A549 (cell line): ENCODE measurements around the gene GRIK4. TPM values are rescaled to one million over a fixed set of nuclear protein-coding genes. Genes with fewer than 3 reads are reported as not detected.

ENCODE experiments used
- ATAC-seq, 2 experiments: fragments of 200-7000 bp in 1 of 2; fragments of >200 bp in 1 of 2; cut with Nextera tagmentation in 1 of 2; cut with Tn5 transposase in 1 of 2; 3 replicates each; pipeline versions ENCODE4 v1.8.0 to v1.9.1; 2018 to 2020; ENCODE audit warnings: mild to moderate bottlenecking in 1 of 2, moderate library complexity in 1 of 2
- CTCF ChIA-PET: fragments of 300-600 bp; sonication (Branson Sonifier 250); formaldehyde crosslinking; extraction: SDS; loops from one replicate; lab custom pipeline; 2021; ENCODE audit warnings: antibody characterized with exemption, inconsistent platforms; lab: Yijun Ruan, JAX
- POLR2A ChIA-PET: fragments of 350-600 bp; formaldehyde crosslinking; extraction: SDS; loops from one replicate; lab custom pipeline; 2021; ENCODE audit warnings: antibody characterized with exemption, inconsistent platforms; lab: Yijun Ruan, JAX
- DNase-seq, 2 experiments: peaks; one replicate each; pipeline versions ENCODE4 v3.0.0 to v3.0.0-alpha.2; 2011 to 2016; ENCODE audit warnings: low read depth in 1 of 2, low spot score in 1 of 2
- FAIRE-seq: peaks from 2 replicates; lab custom pipeline; 2011; peaks lifted over from hg19 to GRCh38; lab: Jason Lieb, UNC
- H3K27ac ChIP-seq, 2 experiments: fragments of >200 bp; sonication (Bioruptor Twin); formaldehyde crosslinking; 3 replicates each; pipeline ENCODE4 v1.5.1; 2016 to 2017
- H3K4me1 ChIP-seq: fragments of >200 bp; sonication (Bioruptor Twin); formaldehyde crosslinking; 3 replicates; pipeline ENCODE4 v1.6.1; 2016
- H3K4me2 ChIP-seq: fragments of >200 bp; sonication (Bioruptor Twin); formaldehyde crosslinking; 3 replicates; pipeline ENCODE4 v1.6.1; 2016
- H3K4me3 ChIP-seq: fragments of >200 bp; sonication (Bioruptor Twin); formaldehyde crosslinking; 3 replicates; pipeline ENCODE4 v1.5.1; 2016
- H3K9me3 ChIP-seq: fragments of >200 bp; sonication (Bioruptor Twin); formaldehyde crosslinking; 3 replicates; pipeline ENCODE4 v1.6.1; 2016
- CBX8 ChIP-seq: fragments of 200-600 bp; sonication (generic); IDR thresholded peaks from 2 replicates; pipeline ENCODE4 v1.6.1; 2016
- CHD2 ChIP-seq: fragments of 150-350 bp; IDR thresholded peaks from 2 replicates; pipeline ENCODE4 v1.6.1; 2014; ENCODE audit warnings: low read length; ENCODE audit not compliant: partially characterized antibody
- CHD4 ChIP-seq: fragments of 200-600 bp; sonication (generic); IDR thresholded peaks from 2 replicates; pipeline ENCODE4 v1.6.1; 2016; ENCODE audit warnings: antibody characterized with exemption, mild to moderate bottlenecking, borderline replicate concordance
- CTCF ChIP-seq: fragments of >200 bp; sonication (Bioruptor Twin); formaldehyde crosslinking; IDR thresholded peaks from 3 replicates; pipeline ENCODE4 v1.5.1; 2016
- E2F6 ChIP-seq: IDR thresholded peaks from 2 replicates; pipeline ENCODE4 v1.6.1; 2012; ENCODE audit warnings: low read depth, borderline replicate concordance
- EHF ChIP-seq: fragments of 250-450 bp; sonication (Bioruptor Pico); IDR thresholded peaks from 2 replicates; pipeline ENCODE4 v1.5.0; 2020; ENCODE audit warnings: mild to moderate bottlenecking
- EP300 ChIP-seq, 2 experiments: fragments of >200 bp; sonication (Bioruptor Twin); formaldehyde crosslinking; IDR thresholded peaks; 2 replicates in 1 of 2; 3 replicates in 1 of 2; pipeline ENCODE4 v1.6.1; 2016 to 2017
- ESRRA ChIP-seq: fragments of 150-350 bp; IDR thresholded peaks from 2 replicates; pipeline ENCODE4 v1.6.1; 2014; ENCODE audit warnings: mild to moderate bottlenecking, low read length, borderline replicate concordance
- FOSB ChIP-seq: fragments of 250-450 bp; sonication (Bioruptor Pico); IDR thresholded peaks from 2 replicates; pipeline ENCODE4 v1.5.0; 2020; ENCODE audit warnings: mild to moderate bottlenecking, moderate library complexity
- HEYL ChIP-seq: fragments of 250-450 bp; sonication (Bioruptor Pico); IDR thresholded peaks from 2 replicates; pipeline ENCODE4 v1.8.0; 2021; ENCODE audit warnings: mild to moderate bottlenecking, moderate library complexity
- HOXA7 ChIP-seq: fragments of 250-450 bp; sonication (Bioruptor Pico); IDR thresholded peaks from 2 replicates; pipeline ENCODE4 v1.5.0; 2020; ENCODE audit warnings: mild to moderate bottlenecking, moderate library complexity
- HOXB13 ChIP-seq: fragments of 250-450 bp; sonication (Bioruptor Pico); IDR thresholded peaks from 2 replicates; pipeline ENCODE4 v1.5.0; 2020; ENCODE audit warnings: low read depth, mild to moderate bottlenecking, moderate library complexity
- JUNB ChIP-seq: fragments of >200 bp; sonication (Bioruptor Twin); formaldehyde crosslinking; IDR thresholded peaks from 2 replicates; pipeline ENCODE4 v1.6.1; 2016
- KDM1A ChIP-seq: fragments of 200-600 bp; sonication (generic); IDR thresholded peaks from 2 replicates; pipeline ENCODE4 v1.6.1; 2016; ENCODE audit warnings: low read depth, mild to moderate bottlenecking
- MAFK ChIP-seq: fragments of 450-650 bp; IDR thresholded peaks from 2 replicates; pipeline ENCODE4 v1.6.1; 2014; ENCODE audit not compliant: partially characterized antibody
- MAZ ChIP-seq: fragments of 150-350 bp; IDR thresholded peaks from 2 replicates; pipeline ENCODE4 v1.6.1; 2014; ENCODE audit warnings: antibody characterized with exemption, low read depth, low read length, borderline replicate concordance
- NPAS2 ChIP-seq: fragments of 250-450 bp; sonication (Bioruptor Pico); IDR thresholded peaks from 2 replicates; pipeline ENCODE4 v1.8.0; 2022; ENCODE audit warnings: mild to moderate bottlenecking, moderate library complexity, borderline replicate concordance
- PBX3 ChIP-seq: IDR thresholded peaks from 2 replicates; pipeline ENCODE4 v1.6.1; 2012
- POLR2AphosphoS2 ChIP-seq: conservative IDR thresholded peaks from 2 replicates; pipeline ENCODE4 v1.6.1; 2012; ENCODE audit warnings: low read length, improper control_type of control experiment, inconsistent platforms
- REST ChIP-seq: fragments of 200-600 bp; sonication (generic); IDR thresholded peaks from 2 replicates; pipeline ENCODE4 v1.6.1; 2016; ENCODE audit warnings: antibody characterized with exemption, mild to moderate bottlenecking, moderate library complexity
- RFX5 ChIP-seq: fragments of 450-650 bp; IDR thresholded peaks from 2 replicates; pipeline ENCODE4 v1.7.1; 2014; ENCODE audit warnings: antibody characterized with exemption, mild to moderate bottlenecking, moderate library complexity
- SMC3 ChIP-seq: fragments of >200 bp; sonication (Bioruptor Twin); formaldehyde crosslinking; IDR thresholded peaks from 3 replicates; pipeline ENCODE4 v1.6.1; 2018; ENCODE audit warnings: inconsistent platforms
- TFCP2L1 ChIP-seq: fragments of 250-450 bp; sonication (Bioruptor Pico); IDR thresholded peaks from 2 replicates; pipeline ENCODE4 v1.5.0; 2021; ENCODE audit warnings: mild to moderate bottlenecking
- USF2 ChIP-seq: fragments of 450-650 bp; IDR thresholded peaks from 2 replicates; pipeline ENCODE4 v1.6.1; 2014; ENCODE audit warnings: antibody characterized with exemption
- ZFP36 ChIP-seq: fragments of 450-650 bp; IDR thresholded peaks from 2 replicates; pipeline ENCODE4 v1.6.1; 2014; ENCODE audit warnings: borderline replicate concordance; ENCODE audit not compliant: partially characterized antibody
- ZNF302 ChIP-seq: fragments of 250-450 bp; sonication (Bioruptor Pico); IDR thresholded peaks from 2 replicates; pipeline ENCODE4 v1.9.0; 2021; ENCODE audit warnings: inconsistent platforms, mild to moderate bottlenecking, moderate library complexity
- WGBS: methylation state at CpG from one replicate; pipeline ENCODE4 v1.1.6; 2017; ENCODE audit errors: missing lambda C conversion rate; 5-methylcytosine and 5-hydroxymethylcytosine counted together
- polyA plus RNA-seq, 4 experiments: library from polyadenylated mRNA; depleted of rRNA in 3 of 4; stranded (reverse); fragments of >200 nt; fragmentation: RNase III in 1 of 4; extraction: RNeasy Plus Mini Kit Qiagen cat#74134 plus additional on column Dnase treatment in 1 of 4; gene quantifications; 2 replicates in 3 of 4; 3 replicates in 1 of 4; pipeline ENCODE4 v1.2.3, GENCODE V29; 2011 to 2017

GRIK4 gene
- polyA plus RNA-seq, 2 of the 4 experiments (the other 2 are of a cell fraction) = 0.01 TPM; not detected in 1

- TF ChIP-seq ESRRA (no peak), FOSB (CRISPR knock-in tag) (no peak), ZNF302 (CRISPR knock-in tag) (no peak), ZFP36 (no peak)
Measured at GRCh38 chr11:120750647-120751549, 239.3 kb downstream of the GRIK4 start (continued).

GRCh38 chr11:120751550-120751949 is 240.0 kb downstream of the GRIK4 start:
- Histone ChIP-seq H3K4me1 (no peaks in the 10 kb centered on the region), H3K4me2 (no peak overlapping the region), H3K9me3 (no peaks in the 10 kb centered on the region), H3K4me3 (no peak overlapping the region), H3K27ac (no peak overlapping the region)
- DNase-seq = no peak
- TF ChIP-seq ZFP36 (no peak), EP300 (IDR thresholded peaks at IDR 0.05) (no peak), HOXB13 (CRISPR knock-in tag) (no peak), NPAS2 (no peak), CHD4 (no peak), E2F6 (no peak), FOSB (CRISPR knock-in tag) (no peak), JUNB (no peak), REST (no peak)
- ChIA-PET CTCF (interaction anchor here (1.0 kb wide), 1 partner anchor 9 kb away, joined by 3 read pairs; no protein-coding TSS in a partner anchor), POLR2A (no interaction called here)
- no peak for ATAC-seq
- no peak for FAIRE-seq
- 42% methylated on average over 4 of the region's 9 CpGs for WGBS

GRCh38 chr11:120752668-120753067 is 241.1 kb downstream of the GRIK4 start:
- no peak overlapping the region for H3K4me2 ChIP-seq
- CTCF ChIA-PET = no interaction called here
- WGBS = 79% methylated on average over 2 of the region's 7 CpGs
- no peaks in the 10 kb centered on the region for H3K4me1 ChIP-seq
- FAIRE-seq = no peak
- POLR2A ChIA-PET = no interaction called here
- no peak overlapping the region for H3K4me3 ChIP-seq
- no peak for DNase-seq
- no peaks in the 10 kb centered on the region for H3K9me3 ChIP-seq
- no peak for ATAC-seq
- TF ChIP-seq E2F6 (no peak), TFCP2L1 (CRISPR knock-in tag) (no peak), ZFP36 (no peak), MAFK (no peak), ZNF302 (CRISPR knock-in tag) (no peak), POLR2AphosphoS2 (no peak), MAZ (no peak), RFX5 (no peak), CHD4 (no peak), USF2 (no peak), KDM1A (no peak), PBX3 (no peak), CBX8 (no peak), HOXA7 (CRISPR knock-in tag) (no peak), SMC3 (no peak), CTCF (no peak), CHD2 (no peak), EHF (no peak), HEYL (CRISPR knock-in tag) (no peak), JUNB (no peak)
- H3K27ac ChIP-seq = no peak overlapping the region
